HG02759 (cell line): Measurements from ENCODE around the gene LCE1E.

Experiments used
- ATAC-seq: cut with Tn5 transposase; IDR thresholded peaks from one replicate; pipeline ENCODE4 v1.9.1; 2021; ENCODE audit warnings: mild to moderate bottlenecking, moderate library complexity; ENCODE audit not compliant: unreplicated experiment

The LCE1E gene

GRCh38 chr1:152786077-152786476, at the start of gene LCE1E:
LCE1E (plus strand) TSS chr1:152786257; CDS start chr1:152787300, 1,043 bp downstream.
- ATAC-seq = no peak

- no peak for ATAC-seq
Observed at GRCh38 chr1:152737997-152738396, 48.1 kb upstream of the LCE1E start.

- no peak for ATAC-seq
Observed at GRCh38 chr1:152739841-152740240, 46.2 kb upstream of the LCE1E start.

GRCh38 chr1:152741656-152742055, 44.4 kb upstream of the LCE1E start:
- ATAC-seq = no peak

- no peak for ATAC-seq
Observed at GRCh38 chr1:152743371-152744145, 42.5 kb upstream of the LCE1E start.

GRCh38 chr1:152745289-152745704, 40.8 kb upstream of the LCE1E start:
- ATAC-seq = no peak

- ATAC-seq = no peak
Observed at GRCh38 chr1:152745765-152746444, 40.2 kb upstream of the LCE1E start.

GRCh38 chr1:152747831-152748230, 38.2 kb upstream of the LCE1E start:
- ATAC-seq = no peak

GRCh38 chr1:152752225-152752624, 33.8 kb upstream of the LCE1E start:
- no peak for ATAC-seq

GRCh38 chr1:152753586-152753985, 32.5 kb upstream of the LCE1E start:
- ATAC-seq = no peak

GRCh38 chr1:152756872-152757271, 29.2 kb upstream of the LCE1E start:
- ATAC-seq = no peak

- no peak for ATAC-seq
Observed at GRCh38 chr1:152757747-152758146, 28.3 kb upstream of the LCE1E start, which contains the start of gene KPRP. KPRP (plus strand) TSS chr1:152758025; CDS start chr1:152759589, 1,564 bp downstream.

- no peak for ATAC-seq
Observed at GRCh38 chr1:152758636-152759035, 27.4 kb upstream of the LCE1E start.

GRCh38 chr1:152759453-152760173, 26.4 kb upstream of the LCE1E start:
- no peak for ATAC-seq

GRCh38 chr1:152760551-152761190, 25.4 kb upstream of the LCE1E start:
- ATAC-seq = no peak

- ATAC-seq = no peak
Observed at GRCh38 chr1:152761609-152762213, 24.3 kb upstream of the LCE1E start.

GRCh38 chr1:152768847-152769533, 17.1 kb upstream of the LCE1E start:
- no peak for ATAC-seq

GRCh38 chr1:152770411-152770810, 15.6 kb upstream of the LCE1E start:
- ATAC-seq = no peak

- no peak for ATAC-seq
Observed at GRCh38 chr1:152774875-152775274, 11.2 kb upstream of the LCE1E start, which contains the start of gene LCE1F. LCE1F (plus strand) TSS chr1:152775140; CDS start chr1:152776372, 1,232 bp downstream.

- no peak for ATAC-seq
Observed at GRCh38 chr1:152776361-152776760, 9.7 kb upstream of the LCE1E start.
